ENCODE results near the gene REV1.
"Not testable (repeated sequence)": the region's sequence is repeated elsewhere in the genome, so short reads cannot be mapped to it uniquely, and the experiment has no call there.

Gene REV1

GRCh38 chr2:99403524-99403923 is 86.3 kb downstream of the REV1 start:
- no peak for DNase-seq (ENCODE audit: low read depth in 3 of 3)

- DNase-seq (ENCODE audit: low read depth in 3 of 3): no peak
Measured at GRCh38 chr2:99403084-99403483, 86.7 kb downstream of the REV1 start.

DNA sequence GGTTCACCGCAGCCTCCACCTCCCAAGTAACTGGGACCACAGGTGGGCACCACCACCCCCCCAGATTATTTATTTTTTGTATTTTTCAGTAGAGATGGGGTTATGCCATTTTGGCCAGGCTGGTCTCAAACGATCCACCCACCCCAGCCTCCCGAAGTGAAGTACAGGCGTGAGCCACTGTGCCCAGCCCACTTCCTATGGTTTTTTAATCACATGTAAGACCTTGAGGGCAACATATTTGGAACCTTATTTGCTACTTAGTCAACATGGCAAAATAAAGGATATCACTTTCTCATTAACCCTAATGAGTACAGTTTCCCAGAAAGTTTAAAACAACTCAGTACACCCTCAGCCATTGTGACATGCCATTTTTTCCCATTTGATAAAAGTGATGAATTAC is 88.0 kb downstream of the REV1 start:
- DNase-seq (ENCODE audit: low read depth in 3 of 3): no peak

DNA sequence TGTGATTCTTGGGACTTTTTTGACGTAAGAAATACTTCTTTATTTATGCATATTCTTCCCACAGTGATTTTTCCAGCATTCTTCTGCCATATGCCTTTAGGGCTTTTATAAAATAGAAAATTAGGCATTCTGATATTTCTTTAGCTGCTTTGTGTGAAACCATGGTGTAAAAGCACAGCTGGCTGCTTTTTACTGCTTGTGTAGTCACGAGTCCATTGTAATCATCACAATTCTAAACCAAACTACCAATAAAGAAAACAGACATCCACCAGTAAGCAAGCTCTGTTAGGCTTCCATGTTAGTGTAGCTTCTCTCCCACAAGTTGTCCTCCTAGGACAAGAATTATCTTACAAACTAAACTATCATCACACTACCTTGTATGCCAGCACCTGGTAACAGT is 90.0 kb downstream of the REV1 start:
- DNase-seq (ENCODE audit: low read depth in 3 of 3): no peak

GRCh38 chr2:99399063-99399462 is 90.8 kb downstream of the REV1 start:
- DNase-seq (ENCODE audit: low read depth in 3 of 3): no peak

DNA sequence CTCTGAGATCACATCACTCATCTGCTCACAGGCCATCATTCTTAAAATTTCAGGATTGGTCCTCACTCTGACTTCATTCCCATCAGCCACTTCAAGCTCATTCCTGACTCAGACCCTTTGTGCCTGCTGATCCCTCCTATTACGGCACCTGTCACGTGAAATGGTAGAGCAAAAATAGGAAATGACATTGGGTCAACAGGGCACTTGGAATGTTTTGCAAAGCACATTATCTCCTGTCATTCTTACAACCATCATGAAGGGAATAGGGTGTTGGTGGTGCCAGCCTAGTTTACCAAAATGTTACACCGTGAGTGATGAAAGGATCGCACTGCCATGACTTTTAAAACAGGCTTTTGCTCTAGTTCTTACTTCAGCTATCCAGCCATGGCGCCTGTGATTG is 91.5 kb downstream of the REV1 start:
- DNase-seq (ENCODE audit: low read depth in 3 of 3): no peak

- no peak for DNase-seq (ENCODE audit: low read depth in 3 of 3)
Measured at GRCh38 chr2:99397266-99397920, 92.4 kb downstream of the REV1 start.

- no peak for DNase-seq (ENCODE audit: low read depth in 3 of 3)
Measured at GRCh38 chr2:99395589-99396130, 94.2 kb downstream of the REV1 start.

- no peak for DNase-seq (ENCODE audit: low read depth in 3 of 3)
Measured at GRCh38 chr2:99389946-99390345, 99.9 kb downstream of the REV1 start.

DNA sequence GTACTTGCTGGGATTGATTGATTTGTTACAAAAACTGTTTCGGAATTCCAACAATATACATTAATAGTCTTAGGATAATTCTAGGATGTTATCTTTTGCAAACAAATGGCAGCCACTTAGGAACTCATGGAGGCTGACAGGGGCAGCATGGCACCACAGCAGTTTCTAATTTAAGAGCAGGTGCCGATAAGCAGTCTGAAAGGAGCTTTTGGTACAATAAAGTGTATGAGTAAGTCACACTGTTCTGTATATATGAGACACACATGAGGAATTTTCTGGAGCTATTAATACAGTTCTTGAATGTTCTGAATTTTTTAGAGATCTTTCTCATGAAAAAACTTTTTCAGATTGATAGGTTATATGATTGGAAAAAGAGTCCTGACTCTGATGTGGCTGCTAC is 100.4 kb downstream of the REV1 start:
- DNase-seq (ENCODE audit: low read depth in 3 of 3): no peak

DNA sequence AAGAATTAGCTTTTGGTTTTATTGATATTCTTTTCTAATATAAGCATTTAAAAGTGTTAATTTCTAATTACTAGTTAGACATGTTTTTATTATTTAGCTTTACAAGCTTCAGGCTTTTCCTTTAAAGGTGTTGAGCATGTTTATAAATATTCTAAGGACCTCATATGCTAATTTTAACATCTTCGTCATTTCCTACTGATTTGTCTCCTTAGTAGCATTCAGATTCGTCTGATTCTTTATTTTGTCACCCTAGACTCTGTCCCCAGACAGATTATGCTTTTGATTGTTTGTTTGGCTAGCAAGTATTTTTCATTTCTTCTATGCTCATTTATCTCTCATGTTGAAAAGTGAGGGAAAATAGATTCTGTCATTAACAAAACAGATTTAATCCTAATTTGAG is 100.9 kb downstream of the REV1 start:
- no peak for DNase-seq (ENCODE audit: low read depth in 3 of 3)

- no peak for DNase-seq (ENCODE audit: low read depth in 3 of 3)
Measured at GRCh38 chr2:99386011-99386410, 103.8 kb downstream of the REV1 start.

DNA sequence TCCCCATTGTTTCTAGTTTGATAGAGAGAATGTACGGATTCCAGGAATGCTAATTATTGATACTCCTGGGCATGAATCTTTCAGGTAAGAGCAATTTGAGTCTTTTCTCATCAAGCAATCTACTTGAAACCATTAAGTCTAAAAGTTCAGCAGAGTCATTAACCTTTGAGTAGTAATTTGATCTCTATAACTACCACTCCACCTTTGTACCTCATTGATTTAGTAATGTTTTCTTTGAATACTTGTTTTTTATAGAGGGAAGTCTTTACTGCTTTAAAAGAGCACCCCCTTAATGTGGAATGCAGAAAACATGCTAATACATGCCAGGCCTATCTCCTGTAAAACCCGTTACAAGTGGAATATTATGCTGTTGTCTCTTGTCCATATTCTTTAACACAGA is 107.7 kb downstream of the REV1 start:
- no peak for DNase-seq (ENCODE audit: low read depth in 3 of 3)

DNA sequence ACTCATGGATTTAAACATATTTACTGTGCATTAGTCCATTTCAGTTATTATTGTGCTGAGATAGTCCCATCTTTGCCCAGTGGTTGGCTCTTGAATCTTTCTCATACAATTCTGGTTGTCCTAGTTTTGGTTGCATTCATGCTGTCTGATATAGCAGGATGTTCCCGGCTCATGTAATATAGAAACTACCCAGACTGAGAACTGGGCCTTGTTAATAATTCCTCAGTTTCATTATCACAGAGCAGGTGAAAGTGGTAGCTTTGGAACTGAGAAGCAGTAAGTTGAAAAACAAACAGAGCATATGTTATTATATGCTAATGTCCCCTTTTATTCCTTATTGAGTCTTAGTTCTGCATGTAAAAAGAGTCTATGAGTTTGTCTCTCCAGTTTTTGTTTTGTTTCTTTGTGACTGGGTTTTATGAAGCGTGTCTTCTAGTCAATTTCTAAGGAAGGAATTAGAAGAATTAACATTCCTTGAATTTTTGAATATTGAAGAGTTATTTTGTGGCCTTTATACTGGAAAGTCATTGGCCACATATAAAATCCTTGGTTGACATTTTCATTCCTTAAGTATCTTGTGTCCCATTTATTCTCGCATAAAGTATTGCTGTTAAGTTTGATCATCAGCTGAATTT is 109.3 kb downstream of the REV1 start:
- DNase-seq (ENCODE audit: low read depth in 3 of 3): no peak

DNA sequence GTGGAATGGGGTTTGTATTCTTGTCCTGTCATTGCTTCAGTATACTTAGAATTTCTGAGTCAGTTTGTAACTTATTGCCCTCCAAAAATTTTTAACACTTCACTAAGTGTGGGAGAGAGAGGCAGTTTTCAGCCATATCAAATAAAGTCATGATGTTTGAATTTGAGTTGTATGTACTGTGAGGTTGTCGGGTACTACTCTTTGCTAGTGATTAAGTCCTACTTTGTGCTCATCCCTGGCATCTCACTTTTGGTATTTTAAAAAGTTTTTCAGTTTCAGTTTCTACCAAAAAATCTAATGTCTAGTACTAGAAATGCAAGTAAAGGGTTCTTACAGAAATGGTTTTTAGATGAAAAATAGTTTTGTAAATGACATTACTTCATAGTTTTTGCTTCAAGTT is 111.9 kb downstream of the REV1 start:
- no peak for DNase-seq (ENCODE audit: low read depth in 3 of 3)

GRCh38 chr2:99376254-99376864 is 113.5 kb downstream of the REV1 start:
- DNase-seq (ENCODE audit: low read depth in 3 of 3): no peak

GRCh38 chr2:99374747-99375146 is 115.1 kb downstream of the REV1 start:
- no peak for DNase-seq (ENCODE audit: low read depth in 3 of 3)

DNA sequence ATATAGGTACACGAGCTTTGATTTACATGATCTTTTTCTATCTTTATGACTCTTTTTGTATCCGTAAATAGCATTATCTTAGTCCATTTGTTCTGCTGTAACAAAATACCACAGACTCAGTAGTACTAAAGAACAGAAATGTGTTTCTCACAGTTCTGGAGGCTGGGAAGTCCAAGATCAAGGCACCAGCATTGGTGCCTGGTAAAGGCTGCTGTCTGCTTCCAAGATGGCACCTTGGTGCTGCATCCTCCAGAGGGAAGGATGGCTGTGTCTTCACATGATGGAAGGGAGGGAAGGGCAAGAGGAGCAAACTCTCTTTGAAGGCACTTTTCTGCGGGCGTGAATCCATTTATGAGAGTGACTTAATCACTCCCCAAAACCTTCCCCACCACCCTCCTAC is 116.7 kb downstream of the REV1 start:
- no peak for DNase-seq (ENCODE audit: low read depth in 3 of 3)

DNA sequence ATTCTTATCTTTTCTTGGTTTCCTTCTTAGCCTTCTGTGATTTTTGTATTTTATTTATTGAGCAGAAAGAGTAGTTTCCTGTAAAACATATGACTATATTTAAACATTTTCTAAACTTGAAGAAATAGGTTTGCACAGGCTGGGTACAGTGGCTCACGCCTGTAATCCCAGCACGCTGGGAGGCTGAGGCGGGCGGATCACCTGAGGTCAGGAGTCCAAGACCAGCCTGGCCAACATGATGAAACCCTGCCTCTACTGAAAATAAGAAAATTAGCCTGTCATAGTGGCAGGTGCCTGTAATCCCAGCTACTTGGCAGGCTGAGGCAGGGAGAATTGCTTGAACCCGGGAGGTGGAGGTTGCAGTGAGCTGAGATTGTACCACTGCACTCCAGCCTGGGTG is 121.0 kb downstream of the REV1 start:
- not testable (repeated sequence) for DNase-seq (ENCODE audit: low read depth in 3 of 3)

DNA sequence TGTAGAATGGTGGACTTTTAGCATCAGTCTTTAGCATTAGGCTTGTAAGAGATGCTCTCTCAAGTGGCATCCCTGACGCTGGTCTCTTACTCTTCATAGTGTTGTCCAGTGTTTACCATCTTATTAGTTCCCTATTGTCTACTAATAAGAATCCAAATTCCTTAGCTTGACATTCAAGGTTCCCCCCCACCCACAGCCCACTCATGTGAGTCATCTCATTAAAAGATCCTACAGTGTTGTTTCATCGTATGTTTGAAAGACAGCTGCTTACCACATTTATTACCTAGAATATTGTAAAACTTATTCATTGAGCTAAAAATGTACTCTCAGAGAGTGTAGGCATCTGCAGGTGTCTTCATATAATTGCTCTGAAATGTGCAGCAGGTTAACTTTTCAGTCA is 124.2 kb downstream of the REV1 start:
- no peak for DNase-seq (ENCODE audit: low read depth in 3 of 3)

GRCh38 chr2:99356853-99357252 is 133.0 kb downstream of the REV1 start:
- DNase-seq (ENCODE audit: low read depth in 3 of 3): no peak

- DNase-seq (ENCODE audit: low read depth in 3 of 3): not testable (repeated sequence)
Measured at GRCh38 chr2:99354825-99355224, 135.0 kb downstream of the REV1 start.

GRCh38 chr2:99354070-99354469 is 135.7 kb downstream of the REV1 start:
- DNase-seq (ENCODE audit: low read depth in 3 of 3): no peak
